B cell (primary cell): ENCODE measurements around the gene TIAM2.

Source experiments
- CTCF ChIP-seq: fragments of 200-600 bp; IDR thresholded peaks from one replicate; pipeline ENCODE4 v1.8.0; 2022; ENCODE audit warnings: antibody characterized with exemption, mild to moderate bottlenecking
- EZH2 ChIP-seq: IDR thresholded peaks from 2 replicates; pipeline ENCODE4 v1.6.1; 2012; ENCODE audit warnings: borderline replicate concordance, low read depth, mild to moderate bottlenecking, moderate library complexity, low read length; ENCODE audit not compliant: insufficient read depth, poor library complexity, severe bottlenecking

GRCh38 chr6:155040901-155041650 lies 46.0 kb downstream of the TIAM2 start:
- TF ChIP-seq CTCF (no peak), EZH2 (no peak)
